ENCODE measurements around the gene DCLK1. TPM values are rescaled to one million over a fixed set of nuclear protein-coding genes. Genes with fewer than 3 reads are reported as not detected.

The DCLK1 gene
- total and polyA plus RNA-seq, 2 experiments from 2014 or later = 0.48 to 0.65 TPM

DNA sequence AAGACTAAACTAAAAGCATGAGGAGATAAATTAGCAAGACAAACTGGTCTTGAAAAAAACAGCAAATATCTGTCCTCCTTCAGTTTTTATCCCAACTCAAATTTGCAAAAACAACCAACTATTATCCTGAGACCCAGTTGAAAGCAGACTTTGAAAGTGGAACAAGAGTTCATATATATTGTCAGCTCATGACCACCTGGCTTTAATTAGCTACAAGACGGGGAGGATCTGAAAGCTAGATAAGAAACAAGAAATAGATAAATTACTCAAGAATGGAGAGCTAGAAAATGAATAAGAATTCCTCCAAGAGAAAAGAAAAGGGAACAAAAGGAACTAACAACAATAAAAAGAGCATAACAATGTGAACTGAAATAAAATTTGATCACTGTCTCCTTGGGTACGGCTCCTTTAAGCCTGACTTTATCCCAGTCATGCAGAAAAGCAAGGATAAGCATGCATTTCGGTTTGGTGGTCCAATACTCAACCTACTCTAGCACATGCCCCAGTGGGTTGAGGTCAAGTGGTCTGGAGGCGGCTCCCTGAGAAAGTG, 246.9 kb downstream of the DCLK1 start:
- Histone ChIP-seq H3K79me2 (ENCODE audit: insufficient read depth) (no peaks in the 10 kb centered on the region), H3K4me1 (ENCODE audit: insufficient read depth) (peaks cover 9% of the 10 kb centered on the region), H3K27ac (no peak overlapping the region), H2AFZ (no peak overlapping the region), H3K9me2 (ENCODE audit: insufficient read depth) (no peaks in the 10 kb centered on the region), H3K4me3 (no peak overlapping the region), H3F3A (ENCODE audit: insufficient read depth) (no peaks in the 10 kb centered on the region), H3K27me3 (replicated peaks; ENCODE audit: insufficient read depth) (no peaks in the 10 kb centered on the region), H3K9ac (no peak overlapping the region), H3K36me3 (ENCODE audit: low read depth) (no peaks in the 10 kb centered on the region), H3K9me3 (ENCODE audit: low read depth) (no peaks in the 10 kb centered on the region), H4K20me1 (ENCODE audit: insufficient read depth) (no peaks in the 10 kb centered on the region), H3K4me2 (ENCODE audit: unreplicated experiment) (no peak overlapping the region)
- no peak for DNase-seq
- in situ Hi-C loops (cut with MboI) = no loop called here
- TF ChIP-seq EZH2 (IDR thresholded peaks at IDR 0.05; ENCODE audit: insufficient read depth, poor library complexity, severe bottlenecking) (no peak), EZH2phosphoT487 (IDR thresholded peaks at IDR 0.05; ENCODE audit: insufficient read depth, low read depth) (no peak)
- 73 to 78% methylated on average over 4 of the region's 4 CpGs for WGBS, 2 experiments (ENCODE audit: low coverage in 1 of 2, low lambda C conversion rate in 2 of 2, missing lambda C conversion rate in 2 of 2)

DNA sequence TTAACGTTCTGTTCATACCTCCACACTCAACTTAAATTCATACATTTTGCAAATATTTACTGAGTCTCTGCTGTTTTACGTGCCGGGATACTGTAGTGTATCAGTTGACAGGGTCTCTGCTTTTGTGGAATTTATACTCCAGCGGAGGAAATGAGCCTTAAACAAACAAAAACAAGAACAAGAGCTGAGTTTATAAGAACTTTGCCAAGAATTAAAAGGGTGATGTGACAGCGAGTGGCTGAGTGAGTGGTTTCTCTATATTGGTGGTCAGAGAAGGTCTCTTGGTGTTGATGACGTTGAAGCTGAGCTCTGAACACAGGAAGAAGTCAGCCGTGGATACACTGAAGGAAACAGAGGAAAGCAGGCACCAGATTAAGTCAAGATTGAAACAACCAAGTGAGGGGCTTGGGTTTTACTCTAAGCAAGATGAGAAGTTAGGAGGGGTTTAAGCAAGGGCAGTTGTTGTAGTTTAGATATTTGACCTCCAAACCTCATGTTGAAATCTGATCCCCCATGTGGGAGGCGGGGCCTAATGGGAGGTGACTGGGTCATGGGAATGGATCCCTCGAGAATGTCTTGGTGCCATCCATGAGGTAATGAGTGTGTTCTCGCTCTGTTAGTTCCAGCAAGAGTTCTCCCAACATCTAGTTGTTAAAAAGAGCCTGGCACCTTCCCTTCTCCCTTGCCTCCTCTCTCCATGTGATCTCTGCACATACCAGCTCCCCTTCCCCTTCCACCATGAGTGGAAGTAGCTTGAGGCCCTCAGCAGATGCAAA, 248.3 kb downstream of the DCLK1 start:
- no peaks in the 10 kb centered on the region for H3K79me2 ChIP-seq (ENCODE audit: insufficient read depth)
- H3K9ac ChIP-seq = no peak overlapping the region
- no peaks in the 10 kb centered on the region for H3K27me3 ChIP-seq (replicated peaks; ENCODE audit: insufficient read depth)
- no peaks in the 10 kb centered on the region for H3K36me3 ChIP-seq (ENCODE audit: low read depth)
- H4K20me1 ChIP-seq (ENCODE audit: insufficient read depth) = no peaks in the 10 kb centered on the region
- H3K4me1 ChIP-seq (ENCODE audit: insufficient read depth) = no peaks in the 10 kb centered on the region
- H3K4me2 ChIP-seq (ENCODE audit: unreplicated experiment) = no peak overlapping the region
- in situ Hi-C loops (cut with MboI) = no loop called here
- H3F3A ChIP-seq (ENCODE audit: insufficient read depth) = no peaks in the 10 kb centered on the region
- H3K4me3 ChIP-seq = no peak overlapping the region
- no peak overlapping the region for H2AFZ ChIP-seq
- H3K9me3 ChIP-seq (ENCODE audit: low read depth) = no peaks in the 10 kb centered on the region
- 80 to 84% methylated on average over 10 of the region's 10 CpGs for WGBS, 2 experiments (ENCODE audit: low coverage in 1 of 2, low lambda C conversion rate in 2 of 2, missing lambda C conversion rate in 2 of 2)
- no peak overlapping the region for H3K27ac ChIP-seq
- TF ChIP-seq EZH2phosphoT487 (IDR thresholded peaks at IDR 0.05; ENCODE audit: insufficient read depth, low read depth) (no peak), EZH2 (IDR thresholded peaks at IDR 0.05; ENCODE audit: insufficient read depth, poor library complexity, severe bottlenecking) (no peak)
- H3K9me2 ChIP-seq (ENCODE audit: insufficient read depth) = no peaks in the 10 kb centered on the region
- no peak for DNase-seq

DNA sequence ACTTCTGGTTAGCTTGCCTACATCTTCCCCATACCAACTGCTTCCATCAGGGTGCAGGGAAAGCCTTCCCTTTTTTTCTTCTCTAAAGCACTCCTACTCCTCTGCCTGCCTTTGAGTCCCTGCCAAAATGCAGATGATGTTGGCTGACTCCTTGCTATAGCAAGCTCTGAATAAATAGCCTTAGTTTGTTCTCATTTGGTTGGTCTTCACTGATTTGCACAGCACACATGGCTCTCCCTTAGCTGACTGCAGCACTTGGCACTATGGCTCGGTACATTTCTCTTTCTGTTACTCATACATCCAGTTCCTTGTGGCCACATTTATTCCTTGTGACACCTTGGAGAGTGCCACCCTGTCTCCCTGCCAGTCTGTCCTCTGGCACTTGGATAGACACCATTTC, 249.8 kb downstream of the DCLK1 start:
- Histone ChIP-seq H3K9me3 (ENCODE audit: low read depth) (no peaks in the 10 kb centered on the region), H2AFZ (no peak overlapping the region), H3F3A (ENCODE audit: insufficient read depth) (no peaks in the 10 kb centered on the region), H3K9me2 (ENCODE audit: insufficient read depth) (no peaks in the 10 kb centered on the region), H4K20me1 (ENCODE audit: insufficient read depth) (no peaks in the 10 kb centered on the region), H3K27me3 (replicated peaks; ENCODE audit: insufficient read depth) (no peaks in the 10 kb centered on the region), H3K9ac (no peak overlapping the region), H3K36me3 (ENCODE audit: low read depth) (no peaks in the 10 kb centered on the region), H3K4me1 (ENCODE audit: insufficient read depth) (no peaks in the 10 kb centered on the region), H3K4me2 (ENCODE audit: unreplicated experiment) (no peak overlapping the region), H3K27ac (no peak overlapping the region), H3K79me2 (ENCODE audit: insufficient read depth) (no peaks in the 10 kb centered on the region), H3K4me3 (no peak overlapping the region)
- WGBS, 2 experiments (ENCODE audit: low coverage in 1 of 2, low lambda C conversion rate in 2 of 2, missing lambda C conversion rate in 2 of 2) = 19 to 27% methylated on average over 1 of the region's 1 CpG
- TF ChIP-seq EZH2phosphoT487 (IDR thresholded peaks at IDR 0.05; ENCODE audit: insufficient read depth, low read depth) (no peak), EZH2 (IDR thresholded peaks at IDR 0.05; ENCODE audit: insufficient read depth, poor library complexity, severe bottlenecking) (no peak)
- in situ Hi-C loops (cut with MboI) = no loop called here
- DNase-seq = peak; percentile 27

DNA sequence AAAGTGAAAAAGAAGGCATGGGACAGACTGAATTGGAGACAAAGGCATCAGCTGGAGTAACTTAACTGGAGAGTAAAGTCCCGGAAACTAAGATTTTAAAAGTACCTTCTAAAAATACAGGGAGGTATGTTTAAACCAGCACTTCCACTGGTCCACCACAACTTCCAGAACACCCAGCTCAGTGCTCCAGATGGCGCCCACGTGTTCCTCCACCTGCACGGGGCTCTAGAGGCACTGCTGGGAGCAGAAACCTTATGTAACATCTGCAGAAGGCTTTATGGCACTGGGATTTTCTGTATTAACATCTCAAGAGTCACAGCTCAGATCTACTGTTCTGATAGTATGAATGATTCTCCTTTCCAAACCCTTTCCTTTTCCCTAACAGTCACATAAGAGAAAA, 252.1 kb downstream of the DCLK1 start:
- Histone ChIP-seq H2AFZ (no peak overlapping the region), H3K4me3 (no peak overlapping the region), H3F3A (ENCODE audit: insufficient read depth) (no peaks in the 10 kb centered on the region), H3K4me1 (ENCODE audit: insufficient read depth) (no peaks in the 10 kb centered on the region), H3K27me3 (replicated peaks; ENCODE audit: insufficient read depth) (no peaks in the 10 kb centered on the region), H3K9ac (no peak overlapping the region), H3K79me2 (ENCODE audit: insufficient read depth) (no peaks in the 10 kb centered on the region), H4K20me1 (ENCODE audit: insufficient read depth) (no peaks in the 10 kb centered on the region), H3K27ac (no peak overlapping the region), H3K36me3 (ENCODE audit: low read depth) (no peaks in the 10 kb centered on the region), H3K9me2 (ENCODE audit: insufficient read depth) (no peaks in the 10 kb centered on the region), H3K4me2 (ENCODE audit: unreplicated experiment) (no peak overlapping the region), H3K9me3 (ENCODE audit: low read depth) (no peaks in the 10 kb centered on the region)
- TF ChIP-seq EZH2phosphoT487 (IDR thresholded peaks at IDR 0.05; ENCODE audit: insufficient read depth, low read depth) (no peak), EZH2 (IDR thresholded peaks at IDR 0.05; ENCODE audit: insufficient read depth, poor library complexity, severe bottlenecking) (no peak)
- in situ Hi-C loops (cut with MboI) = no loop called here
- 77 to 80% methylated on average over 4 of the region's 4 CpGs for WGBS, 2 experiments (ENCODE audit: low coverage in 1 of 2, low lambda C conversion rate in 2 of 2, missing lambda C conversion rate in 2 of 2)
- no peak for DNase-seq
